NCI-H82 treated with DMSO at 0.1 percent for 48 hours (cell line): Measurements from ENCODE around the gene CCDC121.
"Not testable (repeated sequence)": the region's sequence is repeated elsewhere in the genome, so short reads cannot be mapped to it uniquely, and the experiment has no call there.

Source experiments
- DNase-seq: peaks from one replicate; lab custom pipeline; 2025; ENCODE audit not compliant: unreplicated experiment; lab: John Stamatoyannopoulos, UW

The CCDC121 gene

GRCh38 chr2:27638037-27638637 lies 9.3 kb upstream of the CCDC121 start:
- no peak for DNase-seq

DNA sequence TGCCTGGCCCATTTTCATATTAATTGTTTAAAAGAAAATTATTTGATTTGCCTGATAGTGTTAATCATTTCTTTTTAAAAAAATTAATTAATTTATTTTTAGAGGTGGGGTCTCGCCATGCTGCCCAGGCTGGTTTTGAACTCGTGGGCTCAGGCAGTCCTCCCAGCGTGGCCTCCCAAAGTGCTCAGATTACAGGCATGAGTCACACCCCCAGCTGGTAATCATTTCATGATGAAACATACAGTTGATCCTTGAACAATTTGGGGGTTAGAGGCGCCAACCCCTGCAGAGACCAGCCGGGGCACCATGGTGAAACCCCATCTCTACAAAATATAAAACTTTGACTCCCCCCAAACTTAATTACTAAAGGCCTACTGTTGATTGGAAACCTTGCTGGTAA lies 8.0 kb upstream of the CCDC121 start:
- no peak for DNase-seq

- DNase-seq, result no peak
Measured at GRCh38 chr2:27634291-27634690, 5.5 kb upstream of the CCDC121 start.

DNA sequence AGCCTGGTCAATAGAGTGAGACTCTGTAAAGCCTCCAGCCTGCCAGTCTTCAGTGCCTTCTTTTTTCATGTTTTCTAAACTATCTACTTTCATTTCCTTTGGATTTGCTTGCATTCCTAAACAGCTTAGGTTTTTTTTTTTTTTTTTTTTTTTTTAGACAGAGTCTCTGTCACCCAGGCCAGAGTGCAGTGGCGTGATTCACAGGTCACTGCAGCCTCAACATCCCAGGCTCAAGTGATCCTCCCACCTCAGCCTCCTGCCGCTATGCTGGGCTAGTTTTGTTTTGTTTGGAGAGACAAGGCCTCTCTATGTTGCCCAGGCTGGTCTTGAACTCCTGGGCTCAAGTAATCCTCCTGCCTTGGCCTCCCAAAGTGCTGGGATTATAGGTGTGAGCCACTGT lies 1.4 kb upstream of the CCDC121 start:
- DNase-seq, result not testable (repeated sequence)

DNA sequence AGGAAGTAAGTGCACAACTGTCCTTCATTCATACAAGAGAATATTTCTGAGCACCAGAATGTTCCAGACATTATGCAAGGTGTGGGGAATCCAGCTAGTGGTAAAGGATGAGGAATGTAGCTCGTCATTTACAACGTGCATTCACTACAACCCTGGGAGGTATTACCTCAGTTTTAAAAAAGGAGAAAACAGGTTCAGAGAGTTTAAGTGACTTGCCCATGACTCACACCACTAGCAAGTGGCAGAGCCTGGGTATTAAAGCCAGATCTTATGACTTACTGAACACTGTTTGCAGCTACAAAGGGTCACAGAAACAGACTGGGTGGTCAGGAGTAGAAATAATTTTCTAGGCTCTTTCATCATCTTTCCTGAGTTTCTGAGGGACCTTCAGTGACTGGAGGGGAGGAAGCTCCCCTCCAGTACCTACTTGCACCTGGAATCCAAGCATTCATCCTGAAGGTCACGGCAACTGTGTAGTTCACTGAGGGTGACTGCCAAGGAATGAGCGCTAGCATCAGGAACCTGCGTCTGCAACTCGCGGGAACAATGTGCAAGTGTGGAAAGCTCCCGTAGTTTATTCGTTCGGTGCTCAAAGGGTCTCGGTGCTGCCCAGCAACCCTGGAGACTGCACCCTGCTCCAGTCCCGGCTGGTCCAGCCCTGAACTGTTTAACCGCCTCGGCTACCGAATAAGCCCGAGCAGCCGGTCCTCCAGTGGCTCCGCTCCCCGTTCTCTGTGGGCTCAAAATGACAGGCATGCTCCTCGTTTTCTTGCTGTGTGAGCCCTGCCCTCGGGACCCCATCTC lies 647 bp downstream of the CCDC121 start:
- DNase-seq, result no peak

- peak; percentile 58 for DNase-seq
Measured at GRCh38 chr2:27626921-27627320, 1.9 kb downstream of the CCDC121 start.

DNA sequence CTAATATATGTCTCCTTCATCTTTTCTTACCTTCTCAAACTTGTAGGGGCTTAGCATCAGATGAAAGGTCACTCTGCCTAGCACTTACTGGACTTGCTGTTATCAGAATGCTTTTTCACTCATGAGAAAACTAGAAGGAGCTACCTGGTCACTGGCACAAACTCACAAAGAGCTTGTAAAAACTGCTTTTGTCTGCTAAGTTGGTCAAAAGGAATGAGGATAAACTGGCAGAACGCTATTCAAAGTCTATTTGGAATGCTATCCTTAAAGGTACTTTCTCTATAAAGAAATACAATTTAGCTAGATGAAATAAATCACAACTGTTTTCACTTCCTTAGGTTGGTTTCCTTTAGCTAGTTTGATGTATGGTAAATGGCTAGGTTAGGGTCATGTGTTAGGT lies 2.5 kb downstream of the CCDC121 start:
- not testable (repeated sequence) for DNase-seq

GRCh38 chr2:27624943-27625342 lies 3.9 kb downstream of the CCDC121 start:
- DNase-seq, result no peak

DNA sequence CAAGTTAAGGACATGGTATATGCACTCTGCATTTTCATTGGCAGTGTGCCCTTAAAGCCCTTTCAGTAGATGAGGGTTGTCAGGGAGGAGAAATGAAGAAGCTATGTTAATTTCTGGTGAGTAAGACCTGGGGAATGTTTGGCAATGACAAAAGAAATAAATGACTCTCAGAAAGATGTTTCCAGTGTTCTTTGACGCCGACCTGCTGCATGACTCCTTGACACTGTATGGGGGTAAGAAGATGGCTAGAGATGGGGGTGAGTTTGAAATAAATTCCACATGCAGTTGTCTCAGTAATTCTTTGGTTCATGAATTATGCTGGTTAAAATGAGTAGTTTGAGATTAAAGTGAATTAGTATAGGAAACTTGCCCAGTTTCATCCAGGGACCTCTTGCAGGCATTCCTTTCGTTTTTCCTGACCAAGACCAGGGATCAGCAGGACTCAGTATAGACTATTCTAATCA lies 5.9 kb downstream of the CCDC121 start:
- DNase-seq, result no peak

- DNase-seq, result no peak
Measured at GRCh38 chr2:27621524-27621923, 7.3 kb downstream of the CCDC121 start.

- no peak for DNase-seq
Measured at GRCh38 chr2:27615316-27615715, 13.5 kb downstream of the CCDC121 start.

DNA sequence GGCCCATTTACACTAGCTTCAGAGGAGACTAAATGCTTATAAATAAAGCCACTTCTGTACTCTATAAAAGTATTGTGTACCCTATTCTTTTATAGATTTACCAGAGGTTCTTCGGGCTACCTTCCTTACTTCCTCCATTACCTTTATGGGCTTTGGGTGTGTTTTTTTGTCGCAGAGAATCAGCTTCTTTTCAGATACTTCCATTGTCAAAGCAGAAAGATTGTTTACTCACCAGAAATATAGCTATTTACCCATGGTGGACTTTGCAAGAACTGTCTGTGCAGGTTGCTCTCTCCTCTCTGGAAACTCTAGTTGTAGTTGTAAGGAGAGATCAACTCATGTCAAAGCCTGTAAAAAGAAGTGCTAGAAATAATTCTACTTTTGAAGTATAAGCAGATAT lies 14.8 kb downstream of the CCDC121 start:
- DNase-seq, result no peak

DNA sequence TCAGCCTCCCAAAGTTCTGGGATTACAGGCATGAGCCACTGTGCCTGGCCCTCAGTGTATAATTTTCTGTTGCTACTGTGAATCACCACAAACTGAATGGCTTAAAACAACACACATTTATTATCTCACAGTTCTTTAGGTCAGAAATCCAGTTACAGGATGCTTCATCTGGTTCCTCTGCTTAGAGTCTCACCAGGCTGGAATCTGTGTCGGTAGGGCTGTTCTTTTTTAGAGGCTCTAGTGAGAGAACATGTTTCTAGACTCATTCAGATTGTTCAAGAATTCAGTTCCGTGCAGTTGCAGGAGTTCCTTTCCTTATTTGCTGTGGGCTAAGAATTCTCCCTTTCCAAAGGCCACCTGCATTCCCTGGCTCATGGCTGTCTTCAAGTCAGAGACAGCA lies 22.2 kb downstream of the CCDC121 start:
- DNase-seq, result no peak

DNA sequence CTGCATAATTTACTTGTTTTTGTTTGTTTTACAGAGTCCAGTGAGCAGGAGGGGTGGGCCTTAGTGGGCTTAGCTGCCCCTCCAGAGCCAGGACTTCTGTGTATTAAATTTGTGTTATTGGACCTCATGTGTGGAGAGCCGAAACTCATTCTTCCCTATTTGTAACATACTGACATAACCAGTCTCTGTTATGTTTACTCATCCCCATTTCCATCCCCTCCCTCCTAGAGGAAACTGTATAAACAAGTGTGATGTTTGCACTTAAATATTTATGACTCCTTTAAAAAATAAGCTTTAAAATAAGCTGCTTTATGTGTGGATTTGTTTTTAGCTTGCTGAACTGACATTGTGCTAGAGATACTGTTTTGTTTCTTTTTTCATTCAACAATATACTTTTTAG lies 32.2 kb downstream of the CCDC121 start:
- DNase-seq, result no peak

DNA sequence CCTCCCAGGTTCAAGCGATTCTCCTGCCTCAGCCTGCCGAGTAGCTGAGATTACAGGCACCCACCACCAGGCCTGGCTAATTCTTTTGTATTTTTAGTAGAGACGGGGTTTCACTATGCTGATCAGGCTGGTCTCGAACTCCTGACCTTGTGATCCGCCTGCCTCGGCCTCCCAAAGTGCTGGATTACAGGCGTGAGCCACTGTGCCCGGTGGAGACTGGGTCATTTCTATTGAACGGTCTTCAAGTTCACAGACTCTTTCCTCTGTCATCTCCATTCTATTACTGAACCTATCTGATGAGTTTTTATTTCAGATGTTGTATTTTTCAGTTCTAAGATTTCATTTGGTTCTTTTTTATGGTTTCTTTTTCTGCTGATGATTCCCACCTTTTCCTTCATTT lies 33.4 kb downstream of the CCDC121 start:
- DNase-seq, result not testable (repeated sequence)

GRCh38 chr2:27594020-27594703 lies 34.6 kb downstream of the CCDC121 start:
- not testable (repeated sequence) for DNase-seq

DNA sequence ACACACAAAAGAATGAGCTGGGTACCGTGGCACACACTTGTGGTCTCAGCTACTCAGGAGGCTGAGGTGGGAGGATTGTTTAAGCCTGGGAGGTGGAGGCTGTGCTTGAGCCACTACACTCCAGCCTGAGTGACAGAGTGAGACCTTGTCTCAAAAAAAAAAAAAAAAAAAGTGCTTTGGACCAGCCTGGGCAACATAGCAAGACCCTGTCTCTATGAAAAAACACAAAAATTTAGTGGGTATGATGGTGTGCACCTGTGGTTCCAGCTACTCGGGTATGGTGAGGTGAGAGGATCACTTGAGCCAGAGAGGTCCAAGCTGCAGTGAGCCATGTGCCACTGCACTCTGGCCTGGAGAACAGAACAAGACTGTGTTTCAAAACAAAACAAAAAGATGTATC lies 35.6 kb downstream of the CCDC121 start:
- no peak for DNase-seq

DNA sequence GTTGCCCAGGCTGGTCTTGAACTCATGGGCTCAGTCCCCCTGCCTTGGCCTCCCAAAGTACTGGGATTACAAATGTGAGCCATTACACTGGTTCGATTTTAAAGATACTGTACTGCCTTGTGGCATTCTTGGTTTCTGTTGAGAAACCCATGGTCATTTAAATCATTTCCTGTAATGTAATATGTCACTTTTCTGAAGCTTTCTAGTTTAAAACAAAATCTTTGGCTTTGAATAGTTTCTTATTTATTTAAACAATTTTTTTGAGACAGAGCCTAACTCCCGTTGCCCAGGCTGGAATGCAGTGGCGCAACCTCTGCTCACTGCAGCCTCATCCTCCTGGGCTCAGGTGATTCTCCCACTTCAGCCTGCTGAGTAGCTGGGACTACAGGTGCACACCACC lies 37.1 kb downstream of the CCDC121 start:
- DNase-seq, result no peak

DNA sequence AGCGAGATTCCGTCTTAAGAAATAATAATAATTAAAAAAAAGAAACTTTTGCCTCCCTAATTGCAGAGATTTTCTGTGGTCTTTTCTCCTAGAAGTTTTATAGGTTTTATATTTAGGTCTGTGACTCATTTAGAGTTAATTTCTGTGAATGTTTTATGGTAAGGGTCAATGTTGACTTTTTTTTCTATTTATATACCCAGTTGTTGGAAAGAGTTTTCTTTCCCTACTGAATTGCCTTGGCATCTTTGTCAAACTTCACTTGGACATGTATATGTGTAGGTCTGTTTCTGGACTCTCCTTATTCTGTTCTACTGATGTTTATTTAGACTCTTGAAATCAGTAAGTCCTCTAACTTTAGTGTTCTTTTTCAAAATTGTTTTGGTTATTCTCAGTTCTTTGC lies 40.5 kb downstream of the CCDC121 start:
- no peak for DNase-seq

DNA sequence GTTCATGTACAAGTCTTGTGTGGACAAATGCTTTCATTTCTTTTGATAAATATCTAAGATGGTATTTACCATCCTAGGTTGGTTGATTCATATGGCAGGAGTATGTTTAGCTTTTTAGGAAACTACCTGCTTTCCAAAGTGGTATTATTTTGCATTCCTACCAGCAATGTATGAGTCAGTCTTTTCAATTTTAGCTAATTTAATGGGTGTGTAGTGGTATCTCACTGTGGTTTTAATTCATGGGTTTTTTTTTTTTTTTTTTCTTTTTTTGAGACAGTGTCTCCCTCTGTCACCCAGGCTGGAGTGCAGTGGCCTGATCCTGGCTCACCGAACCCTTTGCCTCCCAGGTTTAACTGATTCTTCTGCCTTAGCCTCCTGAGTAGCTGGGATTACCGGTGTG lies 41.8 kb downstream of the CCDC121 start:
- DNase-seq, result no peak

DNA sequence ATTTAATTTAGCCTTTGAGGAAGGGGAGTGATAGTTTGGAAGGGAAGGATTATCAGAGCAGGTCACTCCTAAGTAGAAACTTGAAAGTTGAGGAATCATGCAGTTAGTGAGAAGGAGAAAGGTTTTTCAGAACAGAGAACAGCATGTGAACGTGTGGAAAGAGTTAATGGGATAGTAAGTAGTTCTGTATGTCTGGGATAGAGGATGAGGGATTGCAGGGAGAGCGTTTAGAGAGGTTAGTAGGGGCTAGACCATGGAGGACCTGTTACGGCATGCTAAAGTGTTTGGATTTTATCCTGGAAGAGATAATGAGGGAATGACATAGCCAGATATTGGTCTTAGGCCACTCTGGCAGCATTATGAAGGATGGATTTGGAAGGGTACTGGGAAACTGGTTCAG lies 44.2 kb downstream of the CCDC121 start:
- no peak for DNase-seq

DNA sequence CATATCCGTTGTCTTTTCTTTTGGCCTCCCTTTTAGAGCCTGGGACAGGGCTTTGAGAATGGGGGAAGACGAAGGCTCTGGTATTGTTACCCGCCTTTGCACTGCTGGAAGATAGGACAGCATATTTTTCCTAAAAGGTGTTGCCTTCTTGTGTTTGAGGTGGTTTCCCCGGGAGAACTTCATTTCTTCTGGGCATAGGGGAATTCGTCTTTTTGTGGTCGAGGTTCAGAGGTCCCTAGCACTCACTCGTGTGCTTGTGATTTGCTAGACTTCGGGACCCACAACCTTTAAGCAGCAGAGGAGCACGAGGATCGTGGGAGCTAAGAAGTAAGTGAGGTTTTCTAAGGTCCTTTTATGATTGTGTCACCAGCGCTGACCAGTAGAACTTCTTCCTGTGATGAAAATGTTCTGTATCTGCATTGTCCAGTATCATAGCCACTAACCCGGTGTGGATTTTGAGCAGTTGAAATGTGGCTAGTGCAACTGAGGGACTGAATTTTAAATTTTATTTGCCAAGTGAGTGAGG lies 45.4 kb downstream of the CCDC121 start:
- no peak for DNase-seq
